Measurements from ENCODE around the gene USO1.

The USO1 gene

GRCh38 chr4:75698963-75699228 lies 25.5 kb upstream of the USO1 start:
- no peak for TF ChIP-seq GATA2 (IDR thresholded peaks at IDR 0.05; ENCODE audit: low read depth, low read length)
- TF ChIP-seq GATA3 (IDR thresholded peaks at IDR 0.05; ENCODE audit: low read depth, low read length), result no peak

DNA sequence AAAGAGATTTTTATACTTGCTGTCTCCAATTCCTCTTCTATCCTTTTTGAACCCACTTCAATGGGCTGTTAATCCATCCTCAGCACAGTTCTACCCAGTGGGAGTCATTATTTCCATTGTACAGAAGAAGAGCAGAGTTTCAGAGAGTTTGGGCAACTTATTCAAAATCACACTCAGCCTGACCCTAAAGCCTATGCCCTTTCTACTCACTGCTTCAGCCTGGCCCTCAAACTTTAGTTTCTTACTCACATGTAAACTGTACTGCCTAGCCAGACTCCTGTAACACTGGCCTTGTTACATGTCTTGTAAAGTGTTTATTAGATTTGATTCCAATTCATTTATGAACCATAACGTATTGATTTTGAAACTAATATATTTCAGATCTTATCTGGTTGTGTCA lies 25.1 kb upstream of the USO1 start:
- no peak for TF ChIP-seq GATA2 (IDR thresholded peaks at IDR 0.05; ENCODE audit: low read depth, low read length)
- TF ChIP-seq GATA3 (IDR thresholded peaks at IDR 0.05; ENCODE audit: low read depth, low read length), result no peak

DNA sequence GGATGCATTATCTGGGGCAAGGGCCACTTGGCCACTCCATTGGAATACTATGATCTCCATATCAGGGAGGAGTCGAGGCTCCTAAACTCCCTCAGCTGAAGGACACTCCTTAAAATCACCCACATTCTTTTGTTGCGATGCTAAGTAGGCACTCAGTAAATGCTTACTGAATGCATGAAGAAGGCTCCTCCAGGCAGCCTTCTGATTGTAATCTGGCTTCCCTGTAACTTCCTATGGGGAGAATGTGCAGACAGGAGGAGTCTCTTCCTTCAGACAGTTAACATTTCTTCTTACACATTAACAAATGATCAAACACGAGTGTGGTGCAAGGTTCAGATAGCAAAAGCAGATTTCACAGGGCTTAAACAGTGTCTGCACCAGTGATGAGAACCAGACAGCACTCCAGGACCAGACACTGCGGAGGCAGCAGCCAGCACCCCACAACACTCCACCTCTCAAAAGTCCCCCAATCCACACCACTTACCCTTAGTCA lies 21.4 kb upstream of the USO1 start:
- TF ChIP-seq GATA3 (IDR thresholded peaks at IDR 0.05; ENCODE audit: low read depth, low read length), result no peak
- peak; percentile 59 for TF ChIP-seq GATA2 (IDR thresholded peaks at IDR 0.05; ENCODE audit: low read depth, low read length)

DNA sequence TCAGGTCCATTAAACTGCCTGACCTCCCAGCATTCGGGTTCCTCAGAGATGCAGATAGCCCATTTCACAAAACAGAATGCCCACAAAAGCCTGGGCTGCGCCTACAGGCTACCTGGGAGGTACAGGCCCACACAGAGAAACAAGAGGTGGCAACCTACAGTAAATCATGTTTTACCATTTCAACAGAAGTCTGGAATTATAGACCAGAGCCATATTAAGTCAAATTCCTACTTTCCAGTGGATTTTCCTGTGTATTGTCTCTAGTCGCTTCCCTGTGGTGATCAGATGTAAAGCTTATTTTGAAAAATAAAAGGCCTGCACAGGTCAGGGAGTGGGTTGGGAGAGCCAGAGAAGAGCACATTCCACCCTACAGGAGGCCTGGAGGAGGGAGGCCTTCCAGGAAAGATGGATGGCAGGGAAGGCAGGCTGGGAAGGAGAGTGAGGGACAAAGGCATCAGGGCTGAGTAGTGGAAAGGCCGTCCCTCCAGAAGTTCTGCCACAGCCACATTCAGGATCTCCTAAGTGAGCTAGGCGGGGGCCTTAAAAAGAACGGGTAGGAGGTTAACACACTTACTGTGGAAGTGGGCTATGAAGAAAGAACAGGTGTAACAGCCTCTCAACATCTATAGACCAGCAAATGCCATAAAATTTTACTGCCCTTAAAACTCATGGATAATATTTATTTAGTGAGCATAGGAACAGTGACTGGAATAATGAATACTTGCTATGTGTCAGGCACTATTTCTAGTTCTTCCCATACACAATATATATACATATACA lies 19.0 kb upstream of the USO1 start:
- no peak for TF ChIP-seq GATA2 (IDR thresholded peaks at IDR 0.05; ENCODE audit: low read depth, low read length)
- no peak for TF ChIP-seq GATA3 (IDR thresholded peaks at IDR 0.05; ENCODE audit: low read depth, low read length)

DNA sequence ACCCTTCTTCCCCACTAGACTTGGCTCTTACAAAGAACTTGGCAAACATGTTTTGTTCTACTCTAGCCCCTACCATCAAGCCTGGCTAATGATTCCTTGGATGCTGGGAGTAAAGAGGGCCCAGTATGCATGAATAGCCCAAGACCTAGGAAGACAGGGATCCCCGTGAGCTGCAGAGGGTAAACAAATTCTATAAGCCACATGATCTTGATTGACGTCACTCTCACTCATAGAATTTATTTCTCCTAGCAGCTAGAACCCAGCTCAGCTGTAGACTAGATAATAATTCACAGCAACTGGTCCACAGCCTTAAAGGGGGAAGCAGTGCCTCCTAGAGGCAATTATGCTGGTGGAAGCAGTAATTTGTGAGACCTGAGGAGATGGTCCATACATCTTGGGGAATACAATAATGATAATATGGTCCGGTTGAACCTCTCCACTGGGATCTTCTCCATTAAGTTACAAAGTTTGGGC lies 16.1 kb upstream of the USO1 start:
- TF ChIP-seq GATA2 (IDR thresholded peaks at IDR 0.05; ENCODE audit: low read depth, low read length) (no peak), GATA3 (IDR thresholded peaks at IDR 0.05; ENCODE audit: low read depth, low read length) (no peak)

DNA sequence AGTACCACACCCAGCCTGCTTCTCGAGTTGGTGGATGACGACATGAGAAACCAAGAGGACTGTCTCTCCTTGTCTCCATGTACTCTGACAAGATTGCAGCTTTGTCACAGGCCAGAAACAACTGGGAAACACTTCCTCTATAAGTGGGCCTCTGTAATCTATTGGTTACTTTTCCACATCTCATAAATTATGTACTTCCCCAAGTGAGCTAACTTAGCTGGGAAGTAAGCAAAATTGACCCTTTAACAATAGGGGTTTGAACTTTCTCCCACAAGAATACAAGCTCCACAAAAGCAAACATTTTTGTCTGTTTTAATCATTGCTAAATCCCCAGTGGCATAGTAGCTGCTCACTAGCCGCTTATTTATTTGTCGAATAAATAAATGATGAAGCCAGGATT lies 14.1 kb upstream of the USO1 start:
- TF ChIP-seq GATA3 (IDR thresholded peaks at IDR 0.05; ENCODE audit: low read depth, low read length), result no peak
- TF ChIP-seq GATA2 (IDR thresholded peaks at IDR 0.05; ENCODE audit: low read depth, low read length), result no peak

DNA sequence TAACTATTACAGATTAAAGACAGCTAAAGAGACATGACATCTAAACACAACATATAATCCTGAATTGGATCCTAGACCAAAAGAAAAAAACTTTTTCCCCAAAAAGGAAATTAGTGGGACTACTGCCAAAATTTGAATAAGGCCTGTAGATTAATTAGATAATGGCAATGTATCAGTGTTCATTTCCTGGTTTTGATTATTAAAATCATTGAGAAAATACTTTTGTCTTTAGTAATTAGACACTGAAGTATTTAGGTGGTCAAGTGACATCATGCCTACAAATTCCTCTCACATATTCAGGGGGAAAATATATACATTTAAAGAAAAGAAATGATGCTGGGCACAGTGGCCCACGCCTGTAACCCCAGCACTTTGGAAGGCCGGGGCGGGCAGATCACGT lies 10.4 kb upstream of the USO1 start:
- no peak for TF ChIP-seq GATA2 (IDR thresholded peaks at IDR 0.05; ENCODE audit: low read depth, low read length)
- no peak for TF ChIP-seq GATA3 (IDR thresholded peaks at IDR 0.05; ENCODE audit: low read depth, low read length)

GRCh38 chr4:75714704-75715103 lies 9.7 kb upstream of the USO1 start:
- TF ChIP-seq GATA2 (IDR thresholded peaks at IDR 0.05; ENCODE audit: low read depth, low read length) (0 out of 2 replicates have a peak, but pooled peaks have one; percentile 29), GATA3 (IDR thresholded peaks at IDR 0.05; ENCODE audit: low read depth, low read length) (no peak)

- TF ChIP-seq GATA3 (IDR thresholded peaks at IDR 0.05; ENCODE audit: low read depth, low read length) (0 out of 2 replicates have a peak, but pooled peaks have one; percentile 26), GATA2 (IDR thresholded peaks at IDR 0.05; ENCODE audit: low read depth, low read length) (peak; percentile 42)
These were observed 9.1 kb upstream of the USO1 start for GRCh38 chr4:75715105-75715799.

GRCh38 chr4:75717408-75717807 lies 7.0 kb upstream of the USO1 start:
- no peak for TF ChIP-seq GATA3 (IDR thresholded peaks at IDR 0.05; ENCODE audit: low read depth, low read length)
- no peak for TF ChIP-seq GATA2 (IDR thresholded peaks at IDR 0.05; ENCODE audit: low read depth, low read length)

GRCh38 chr4:75718529-75718928 lies 5.8 kb upstream of the USO1 start:
- TF ChIP-seq GATA3 (IDR thresholded peaks at IDR 0.05; ENCODE audit: low read depth, low read length) (no peak), GATA2 (IDR thresholded peaks at IDR 0.05; ENCODE audit: low read depth, low read length) (no peak)

DNA sequence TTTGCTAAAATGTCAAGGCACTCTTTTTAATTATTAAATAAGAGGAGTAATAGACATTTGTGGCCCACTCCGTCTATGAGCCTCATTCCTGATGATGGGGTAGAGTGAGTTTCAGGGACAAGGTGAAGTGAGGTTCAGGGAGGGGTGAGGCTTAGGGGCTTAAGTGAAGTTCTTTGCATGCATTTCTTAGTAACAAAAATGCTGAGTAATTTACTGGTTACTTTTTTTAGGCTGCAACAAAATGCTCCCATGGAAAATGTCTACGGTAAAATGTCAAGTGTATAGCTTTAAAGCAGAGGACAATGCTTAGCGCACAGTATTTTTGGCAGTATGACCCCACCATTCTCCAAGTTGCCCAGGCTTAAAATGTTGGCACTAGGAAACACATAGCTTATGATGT lies 2.0 kb upstream of the USO1 start:
- TF ChIP-seq GATA3 (IDR thresholded peaks at IDR 0.05; ENCODE audit: low read depth, low read length) (no peak), GATA2 (IDR thresholded peaks at IDR 0.05; ENCODE audit: low read depth, low read length) (no peak)

DNA sequence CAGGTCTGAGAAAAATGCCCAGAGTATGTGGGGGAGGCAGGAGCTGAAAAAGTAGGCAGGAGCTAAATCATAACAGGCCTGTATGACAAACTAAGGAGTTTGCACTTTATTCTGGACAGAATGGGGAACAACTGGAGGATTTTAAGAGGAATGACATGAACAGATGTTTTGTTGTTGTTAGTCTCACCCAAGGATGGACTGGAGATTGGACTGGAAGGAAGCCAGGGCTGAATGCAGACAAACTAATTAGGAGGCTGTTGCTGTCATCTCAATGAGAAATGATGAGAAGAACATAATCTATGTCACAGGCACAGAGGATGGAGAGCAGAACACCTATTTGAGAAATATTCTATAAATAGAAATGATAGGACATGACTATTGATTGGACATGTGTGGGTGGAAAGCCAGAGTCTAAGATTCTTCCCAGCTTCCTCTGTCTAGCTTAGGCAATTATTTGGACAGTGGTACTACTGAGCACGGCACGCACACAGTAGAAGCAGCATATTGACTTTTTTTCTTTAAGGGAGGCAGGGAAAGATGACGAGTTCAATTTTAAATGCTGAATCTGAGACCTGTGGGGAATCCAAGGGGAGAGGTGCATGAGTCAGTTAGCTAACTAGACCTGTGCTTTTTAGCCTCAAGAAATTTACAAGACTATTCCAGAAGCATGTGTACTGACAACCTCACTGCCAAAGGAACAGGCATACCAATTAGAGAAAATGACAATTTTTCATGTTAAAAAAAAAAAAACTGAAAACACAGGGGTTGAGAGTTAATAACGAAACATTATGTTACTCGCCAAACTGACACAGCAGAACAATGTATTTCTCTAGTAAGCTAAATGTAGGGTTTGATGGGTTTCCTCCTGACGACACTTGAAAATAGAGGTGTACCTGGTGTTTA lies 963 bp upstream of the USO1 start:
- no peak for TF ChIP-seq GATA2 (IDR thresholded peaks at IDR 0.05; ENCODE audit: low read depth, low read length)

All from SH-SY5Y (cell line).